HCT116 (cell line): Measurements from ENCODE around the gene CEACAM1.

Experiments used
- FOSL1 ChIP-seq: IDR thresholded peaks from 2 replicates; pipeline ENCODE4 v1.6.1; 2012; ENCODE audit warnings: low read depth
- RAD21 ChIP-seq: IDR thresholded peaks from 2 replicates; pipeline ENCODE4 v1.6.1; 2012; ENCODE audit warnings: low read depth, mild to moderate bottlenecking
- SIN3A ChIP-seq: IDR thresholded peaks from 2 replicates; pipeline ENCODE4 v1.6.1; 2012; ENCODE audit warnings: low read depth
- SP1 ChIP-seq: IDR thresholded peaks from 2 replicates; pipeline ENCODE4 v1.6.1; 2012; ENCODE audit warnings: low read depth
- TF ChIP-seq, protein P1 (sequence below), 3 experiments: fragments of 200-600 bp in 1 of 3; sonication (generic) in 1 of 3; IDR thresholded peaks in 2 of 3; conservative IDR thresholded peaks in 1 of 3; 2 replicates each; pipeline ENCODE4 v1.5.1; 2012 to 2017; ENCODE audit warnings: low read depth in 2 of 3, low read length in 2 of 3, antibody characterized with exemption in 1 of 3, borderline replicate concordance in 1 of 3, control low read depth in 1 of 3, mild to moderate bottlenecking in 1 of 3, mixed read lengths in 1 of 3, mixed run types in 1 of 3, moderate library complexity in 1 of 3; ENCODE audit not compliant: insufficient read depth in 1 of 3

DNA sequence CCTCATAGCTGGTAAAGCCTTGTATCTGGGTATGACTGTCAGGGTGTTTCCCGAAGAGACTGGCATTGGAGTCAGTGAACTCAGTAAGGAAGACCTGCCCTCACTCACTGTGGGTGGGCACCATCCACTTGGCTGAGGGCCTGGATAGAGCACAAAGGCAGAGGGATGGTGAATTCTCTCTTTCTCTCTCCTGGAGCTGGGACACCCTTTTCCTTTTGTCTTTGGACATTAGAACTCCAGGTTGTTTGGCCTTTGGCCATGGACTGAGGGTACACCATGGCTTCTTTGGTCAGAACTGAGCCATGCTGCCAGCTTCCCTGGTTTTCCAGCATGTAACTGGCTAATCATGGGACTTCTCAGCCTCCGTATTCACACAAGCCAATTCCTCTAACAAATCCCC lies 4.6 kb upstream of the CEACAM1 start:
- TF ChIP-seq FOSL1: no peak
- TF ChIP-seq SIN3A: no peak
- no peak for TF ChIP-seq RAD21
- TF ChIP-seq, protein P1, sequence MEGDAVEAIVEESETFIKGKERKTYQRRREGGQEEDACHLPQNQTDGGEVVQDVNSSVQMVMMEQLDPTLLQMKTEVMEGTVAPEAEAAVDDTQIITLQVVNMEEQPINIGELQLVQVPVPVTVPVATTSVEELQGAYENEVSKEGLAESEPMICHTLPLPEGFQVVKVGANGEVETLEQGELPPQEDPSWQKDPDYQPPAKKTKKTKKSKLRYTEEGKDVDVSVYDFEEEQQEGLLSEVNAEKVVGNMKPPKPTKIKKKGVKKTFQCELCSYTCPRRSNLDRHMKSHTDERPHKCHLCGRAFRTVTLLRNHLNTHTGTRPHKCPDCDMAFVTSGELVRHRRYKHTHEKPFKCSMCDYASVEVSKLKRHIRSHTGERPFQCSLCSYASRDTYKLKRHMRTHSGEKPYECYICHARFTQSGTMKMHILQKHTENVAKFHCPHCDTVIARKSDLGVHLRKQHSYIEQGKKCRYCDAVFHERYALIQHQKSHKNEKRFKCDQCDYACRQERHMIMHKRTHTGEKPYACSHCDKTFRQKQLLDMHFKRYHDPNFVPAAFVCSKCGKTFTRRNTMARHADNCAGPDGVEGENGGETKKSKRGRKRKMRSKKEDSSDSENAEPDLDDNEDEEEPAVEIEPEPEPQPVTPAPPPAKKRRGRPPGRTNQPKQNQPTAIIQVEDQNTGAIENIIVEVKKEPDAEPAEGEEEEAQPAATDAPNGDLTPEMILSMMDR (IDR thresholded peaks at IDR 0.05 in 2 of 3, conservative IDR thresholded peaks at IDR 0.05 in 1 of 3; ENCODE audit: borderline replicate concordance in 1 of 3, insufficient read depth in 1 of 3, low read depth in 2 of 3, low read length in 2 of 3): no peak
- TF ChIP-seq SP1: no peak
